Breast epithelium (tissue), 4 donors: ENCODE measurements around the gene CGNL1. TPM values are rescaled to one million over a fixed set of nuclear protein-coding genes. Genes with fewer than 3 reads are reported as not detected.

Experiments
- DNase-seq, 2 donors: peaks; one replicate each; pipeline ENCODE4 v3.0.0-alpha.2; 2019; ENCODE audit warnings: low spot score in 2 of 2
- H3K27ac ChIP-seq, 2 donors: fragments of 200-600 bp; sonication (generic) in 1 of 2; one replicate each; pipeline ENCODE4 v1.5.1; 2016 to 2019; ENCODE audit warnings: mild to moderate bottlenecking in 1 of 2
- H3K27me3 ChIP-seq, 2 donors: fragments of 200-600 bp; sonication (generic) in 1 of 2; one replicate each; pipeline versions ENCODE4 v1.5.1 to v1.6.0; 2017 to 2019; ENCODE audit warnings: control low read depth in 1 of 2, mild to moderate bottlenecking in 1 of 2
- H3K36me3 ChIP-seq: fragments of 200-600 bp; one replicate; pipeline ENCODE4 v1.5.1; 2019
- H3K4me1 ChIP-seq, 2 donors: fragments of 200-600 bp; sonication (generic); one replicate each; pipeline ENCODE4 v1.5.1; 2016 to 2019; ENCODE audit warnings: control low read depth in 1 of 2
- H3K4me3 ChIP-seq, 3 donors: fragments of 200-600 bp; sonication (generic); 1 replicate in 2 of 3; 2 replicates in 1 of 3; pipeline ENCODE4 v1.5.1; 2016 to 2019; ENCODE audit warnings: mild to moderate bottlenecking in 3 of 3, moderate library complexity in 2 of 3
- H3K9me3 ChIP-seq, 2 donors: fragments of 200-600 bp; sonication (generic) in 1 of 2; one replicate each; pipeline ENCODE4 v1.5.1; 2016 to 2019; ENCODE audit warnings: control low read depth in 1 of 2
- POLR2A ChIP-seq: fragments of 450-650 bp; IDR thresholded peaks from one replicate; pipeline ENCODE4 v1.6.1; 2016; ENCODE audit warnings: antibody characterized with exemption, mild to moderate bottlenecking, moderate library complexity
- POLR2AphosphoS5 ChIP-seq, 3 donors: sonication (generic); formaldehyde crosslinking; IDR thresholded peaks; one replicate each; pipeline ENCODE4 v1.6.1; 2017; ENCODE audit warnings: antibody characterized with exemption in 3 of 3
- intact Hi-C: fragments of 100-400 bp; cut with DNase I; formaldehyde crosslinking; loops from one replicate; pipeline ENCODE4 v1.15.1; 2023; ENCODE audit warnings: low total_unique reads
- total RNA-seq, 3 donors: library from RNA; depleted of rRNA; stranded (reverse); fragments of >200 nt; gene quantifications; one replicate each; pipeline ENCODE4 v1.1.0, GENCODE V29; 2016
- TF ChIP-seq, protein P1 (sequence below), 3 donors: fragments of 450-650 bp; IDR thresholded peaks; one replicate each; pipeline ENCODE4 v1.5.1; 2016 to 2017; ENCODE audit warnings: antibody characterized with exemption in 3 of 3, mild to moderate bottlenecking in 3 of 3, moderate library complexity in 3 of 3

Gene CGNL1
- total RNA-seq, 3 donors from 2014 or later, result 5.4 to 24.9 (median 18.4) TPM

DNA sequence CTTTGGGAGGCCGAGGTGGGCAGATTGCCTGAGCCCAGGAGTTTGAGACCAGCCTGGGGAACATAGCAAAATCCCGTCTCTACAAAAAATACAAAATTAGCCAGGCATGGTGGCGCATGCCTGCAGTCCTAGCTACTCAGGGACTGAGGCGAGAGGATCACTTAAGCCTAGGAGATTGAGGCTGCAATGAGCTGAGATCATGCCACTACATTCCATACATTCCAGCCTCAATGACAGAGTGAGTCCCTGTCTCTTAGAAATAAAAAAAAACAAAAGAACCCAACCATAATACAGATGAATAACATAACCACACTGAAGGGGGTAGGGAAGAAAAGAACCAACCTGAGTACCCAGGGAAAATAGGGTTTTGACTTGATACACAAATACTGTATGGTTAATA is 19.7 kb upstream of the CGNL1 start:
- no peaks in the 10 kb centered on the region for H3K27me3 ChIP-seq
- no peaks in the 10 kb centered on the region for H3K4me1 ChIP-seq
- no peak overlapping the region for H3K27ac ChIP-seq
- TF ChIP-seq, protein P1, sequence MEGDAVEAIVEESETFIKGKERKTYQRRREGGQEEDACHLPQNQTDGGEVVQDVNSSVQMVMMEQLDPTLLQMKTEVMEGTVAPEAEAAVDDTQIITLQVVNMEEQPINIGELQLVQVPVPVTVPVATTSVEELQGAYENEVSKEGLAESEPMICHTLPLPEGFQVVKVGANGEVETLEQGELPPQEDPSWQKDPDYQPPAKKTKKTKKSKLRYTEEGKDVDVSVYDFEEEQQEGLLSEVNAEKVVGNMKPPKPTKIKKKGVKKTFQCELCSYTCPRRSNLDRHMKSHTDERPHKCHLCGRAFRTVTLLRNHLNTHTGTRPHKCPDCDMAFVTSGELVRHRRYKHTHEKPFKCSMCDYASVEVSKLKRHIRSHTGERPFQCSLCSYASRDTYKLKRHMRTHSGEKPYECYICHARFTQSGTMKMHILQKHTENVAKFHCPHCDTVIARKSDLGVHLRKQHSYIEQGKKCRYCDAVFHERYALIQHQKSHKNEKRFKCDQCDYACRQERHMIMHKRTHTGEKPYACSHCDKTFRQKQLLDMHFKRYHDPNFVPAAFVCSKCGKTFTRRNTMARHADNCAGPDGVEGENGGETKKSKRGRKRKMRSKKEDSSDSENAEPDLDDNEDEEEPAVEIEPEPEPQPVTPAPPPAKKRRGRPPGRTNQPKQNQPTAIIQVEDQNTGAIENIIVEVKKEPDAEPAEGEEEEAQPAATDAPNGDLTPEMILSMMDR (IDR thresholded peaks at IDR 0.05), result no peak
- TF ChIP-seq POLR2A (no peak), POLR2AphosphoS5 (IDR thresholded peaks at IDR 0.05) (no peak)
- H3K36me3 ChIP-seq, result no peaks in the 10 kb centered on the region
- no peak for DNase-seq
- intact Hi-C loops, result no loop called here
- no peaks in the 10 kb centered on the region for H3K9me3 ChIP-seq
- H3K4me3 ChIP-seq, result no peak overlapping the region

DNA sequence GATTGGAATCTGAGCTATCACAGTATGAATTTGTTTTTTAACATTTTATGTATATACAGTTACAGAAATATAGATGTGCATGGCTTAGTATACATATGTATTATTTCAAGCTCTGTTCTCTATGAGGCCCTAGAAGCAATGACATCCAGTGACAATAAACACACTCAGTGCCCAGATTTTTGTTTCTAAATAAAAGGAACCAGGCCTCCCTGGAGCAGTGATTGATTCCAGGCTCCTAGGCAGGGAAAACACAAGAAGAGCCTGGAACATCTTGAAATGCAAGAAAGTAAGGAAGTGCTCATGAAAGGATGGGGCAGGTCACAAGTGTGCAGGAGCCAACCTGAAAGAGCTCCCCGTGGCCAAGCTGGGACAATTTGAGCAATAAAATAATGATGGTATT is 18.5 kb upstream of the CGNL1 start:
- no peak overlapping the region for H3K4me3 ChIP-seq
- TF ChIP-seq, protein P1 (IDR thresholded peaks at IDR 0.05), result no peak
- TF ChIP-seq POLR2AphosphoS5 (IDR thresholded peaks at IDR 0.05), result no peak
- no peaks in the 10 kb centered on the region for H3K36me3 ChIP-seq
- no peak for DNase-seq
- H3K4me1 ChIP-seq, result no peaks in the 10 kb centered on the region
- no peak overlapping the region for H3K27ac ChIP-seq
- no peaks in the 10 kb centered on the region for H3K27me3 ChIP-seq
- intact Hi-C loops, result no loop called here
- H3K9me3 ChIP-seq, result no peaks in the 10 kb centered on the region

GRCh38 chr15:57358571-57358970 is 17.7 kb upstream of the CGNL1 start:
- Histone ChIP-seq H3K4me1 (no peaks in the 10 kb centered on the region), H3K4me3 (no peak overlapping the region), H3K27me3 (no peaks in the 10 kb centered on the region), H3K36me3 (no peaks in the 10 kb centered on the region), H3K9me3 (no peaks in the 10 kb centered on the region), H3K27ac (no peak overlapping the region)
- no peak for DNase-seq
- intact Hi-C loops, result no loop called here
- TF ChIP-seq POLR2A (no peak), POLR2AphosphoS5 (IDR thresholded peaks at IDR 0.05) (no peak)
- TF ChIP-seq, protein P1 (IDR thresholded peaks at IDR 0.05), result no peak

DNA sequence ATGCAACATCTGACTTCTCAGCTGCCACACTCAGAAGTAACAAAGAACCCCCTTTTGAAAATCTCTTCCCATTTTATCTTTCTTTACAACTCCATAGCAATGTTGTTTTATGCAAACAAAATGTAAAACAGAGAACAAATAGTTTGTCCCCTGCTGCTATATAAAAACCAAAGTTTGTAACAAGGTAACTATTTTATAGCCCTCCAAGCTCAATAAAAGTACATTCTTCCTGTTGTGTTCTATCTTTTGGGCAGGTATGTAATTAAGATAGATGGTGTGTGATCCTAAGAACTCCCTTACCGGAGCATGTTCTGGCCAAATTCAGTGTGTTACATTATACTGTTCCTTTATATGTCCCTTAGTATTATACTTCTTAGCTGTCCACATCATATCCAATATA is 12.6 kb upstream of the CGNL1 start:
- Histone ChIP-seq H3K27me3 (no peaks in the 10 kb centered on the region), H3K4me3 (no peak overlapping the region), H3K9me3 (no peaks in the 10 kb centered on the region), H3K4me1 (no peaks in the 10 kb centered on the region), H3K27ac (no peak overlapping the region), H3K36me3 (no peaks in the 10 kb centered on the region)
- intact Hi-C loops, result no loop called here
- TF ChIP-seq POLR2A (no peak), POLR2AphosphoS5 (IDR thresholded peaks at IDR 0.05) (no peak)
- TF ChIP-seq, protein P1 (IDR thresholded peaks at IDR 0.05), result no peak
- DNase-seq, result no peak

DNA sequence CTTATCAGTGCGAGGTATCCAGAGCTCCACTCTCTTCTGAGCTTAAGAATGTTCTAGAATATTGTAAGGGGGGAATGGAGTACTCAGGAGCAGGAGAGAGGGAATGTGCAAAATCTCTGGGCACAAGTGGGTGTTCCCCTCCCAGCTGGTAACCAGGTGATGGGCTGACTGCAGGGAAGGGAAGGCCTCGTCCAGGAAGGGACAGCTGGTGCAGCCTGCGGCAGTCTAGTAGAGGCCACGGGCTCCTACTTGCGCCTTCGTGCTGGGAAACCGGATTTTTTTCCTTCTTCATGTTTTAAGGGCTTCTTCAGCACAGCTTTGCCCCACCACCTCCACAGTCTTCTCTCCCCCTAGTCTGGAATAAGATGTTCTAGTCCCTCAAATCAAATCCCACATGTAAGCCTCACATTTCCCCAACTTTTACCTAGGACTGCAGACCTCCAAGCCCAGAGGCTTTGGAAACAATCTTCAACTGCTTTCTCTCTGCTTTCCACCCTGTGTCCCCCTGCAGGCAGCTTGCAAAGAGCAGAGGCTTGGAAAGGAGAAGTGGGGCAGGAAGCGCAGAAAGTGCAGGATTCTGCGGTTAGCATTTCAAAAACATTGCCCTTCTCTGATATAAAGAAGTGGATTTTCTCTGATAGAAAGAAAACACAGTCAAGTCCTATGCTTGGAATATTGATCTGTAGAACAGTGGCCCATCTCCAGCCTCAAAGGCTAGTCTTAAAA is 11.9 kb upstream of the CGNL1 start:
- no peaks in the 10 kb centered on the region for H3K36me3 ChIP-seq
- no peak overlapping the region for H3K27ac ChIP-seq
- DNase-seq, result no peak
- intact Hi-C loops, result no loop called here
- H3K4me3 ChIP-seq, result no peak overlapping the region
- H3K9me3 ChIP-seq, result no peaks in the 10 kb centered on the region
- no peaks in the 10 kb centered on the region for H3K27me3 ChIP-seq
- H3K4me1 ChIP-seq, result no peaks in the 10 kb centered on the region
- TF ChIP-seq, protein P1 (IDR thresholded peaks at IDR 0.05), result no peak
- TF ChIP-seq POLR2A (no peak), POLR2AphosphoS5 (IDR thresholded peaks at IDR 0.05) (no peak)
